ENCODE results near the gene CASTOR1. TPM values are rescaled to one million over a fixed set of nuclear protein-coding genes. Genes with fewer than 3 reads are reported as not detected.

CASTOR1 gene
- total and polyA plus RNA-seq, 2 donors (not counting 3 experiments of a cell fraction or from before 2014, with no cell fraction given): 8.1 to 26.8 TPM

DNA sequence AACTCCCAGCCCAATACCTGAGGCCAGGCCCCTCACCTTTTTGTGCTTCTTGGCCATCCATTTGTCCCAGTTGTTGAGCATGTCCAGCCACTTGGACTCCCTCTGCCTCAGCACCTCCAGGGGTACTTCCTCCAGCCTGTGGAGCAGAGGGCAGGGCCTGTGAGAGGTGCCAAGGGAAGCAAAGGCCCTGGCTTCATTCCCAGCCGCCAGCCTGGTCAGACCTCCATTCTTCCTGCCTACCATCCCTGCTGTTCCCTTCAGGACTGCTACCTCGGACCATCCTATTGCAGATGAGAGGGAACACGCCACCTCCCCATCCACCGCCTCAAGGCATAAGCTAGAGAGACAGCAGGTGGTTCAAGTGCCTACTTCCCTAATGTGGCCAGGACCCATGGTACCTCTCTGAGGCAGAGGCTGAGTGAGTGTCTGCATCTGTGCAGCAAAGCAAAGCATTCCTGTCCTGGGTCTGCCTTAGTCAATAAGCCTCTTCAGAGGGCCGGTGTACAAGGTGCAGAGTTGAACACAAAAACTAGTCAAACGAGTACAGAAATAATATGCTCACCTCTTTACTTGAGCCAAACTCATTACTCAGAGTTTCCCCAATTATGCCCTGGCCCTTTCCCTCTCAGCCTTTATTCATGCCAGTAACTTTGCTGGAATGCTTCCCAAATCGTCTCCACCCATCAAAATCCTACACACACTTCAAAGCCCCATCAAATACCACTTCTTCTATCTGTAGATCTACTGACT lies 15.4 kb upstream of the CASTOR1 start:
- Histone ChIP-seq H3K9me1 (replicated peaks; ENCODE audit: control insufficient read depth, extremely low read depth, insufficient read depth, low read length) (no peaks in the 10 kb centered on the region), H3K4me1 (ENCODE audit: control insufficient read depth, extremely low read depth, insufficient read depth, low read length) (peaks cover 36% of the 10 kb centered on the region), H3K9ac (replicated peaks; ENCODE audit: extremely low read depth, insufficient read depth, low read length) (no peak overlapping the region), H4K20me1 (replicated peaks; ENCODE audit: control insufficient read depth, extremely low read depth, insufficient read depth, low read length) (no peaks in the 10 kb centered on the region), H3K27me3 (ENCODE audit: control insufficient read depth in 2 of 2, insufficient read depth in 2 of 2, low read length in 2 of 2) (no peaks in the 10 kb centered on the region), H3K4me3 (replicated peaks in 1 of 3; ENCODE audit: insufficient read depth in 1 of 3, low read depth in 1 of 3, low read length in 3 of 3) (no peak overlapping the region), H3K79me2 (ENCODE audit: control insufficient read depth, insufficient read depth, low read length) (no peaks in the 10 kb centered on the region), H3K36me3 (ENCODE audit: control insufficient read depth in 2 of 2, extremely low read depth in 1 of 2, insufficient read depth in 2 of 2, low read length in 2 of 2) (no peaks in the 10 kb centered on the region), H3K27ac (ENCODE audit: insufficient read depth, low read depth, low read length) (no peak overlapping the region), H2AFZ (ENCODE audit: low read depth, low read length) (no peak overlapping the region), H3K9me3 (replicated peaks; ENCODE audit: control insufficient read depth, insufficient read depth, low read length) (no peaks in the 10 kb centered on the region), H3K4me2 (ENCODE audit: insufficient read depth, low read length) (peak overlapping the region; percentile 56)
- BruUV-seq (replicated peaks): no TSS peak
- ChIA-PET CTCF (interaction anchor here (1.0 to 6.2 kb wide), 4 partner anchors 15 to 83 kb away, joined by 3 to 39 read pairs (median 10); partner anchors contain the start of genes CASTOR1, RNF215 and TBC1D10A), POLR2A (interaction anchor here (1.1 kb wide), 1 partner anchor 14 kb away, joined by 4 read pairs; no protein-coding TSS in a partner anchor)
- DNase-seq (ENCODE audit: low read depth, low spot score): peak; percentile 36
- dilution Hi-C loops (cut with MboI; ENCODE audit: extremely low pct_ligation_motif_present, low sequenced_read_pairs): no loop called here
- TF ChIP-seq GATA2 (IDR thresholded peaks at IDR 0.05; ENCODE audit: insufficient read depth, insufficient read length, low read depth, low read length) (no peak), FOS (IDR thresholded peaks at IDR 0.05; ENCODE audit: borderline replicate concordance, insufficient read depth, low read length) (no peak), JUN (IDR thresholded peaks at IDR 0.05; ENCODE audit: borderline replicate concordance, insufficient read depth, insufficient read length, low read depth) (no peak), POLR2AphosphoS5 (IDR thresholded peaks at IDR 0.05; ENCODE audit: insufficient read depth, low read depth, low read length) (no peak), MYC (IDR thresholded peaks at IDR 0.05; ENCODE audit: low read depth, low read length) (no peak), POLR2A (IDR thresholded peaks at IDR 0.05; ENCODE audit: low read depth, low read length) (no peak), EZH2 (IDR thresholded peaks at IDR 0.05; ENCODE audit: borderline replicate concordance, low read depth, low read length, severe bottlenecking) (no peak)
- TF ChIP-seq, protein P1, sequence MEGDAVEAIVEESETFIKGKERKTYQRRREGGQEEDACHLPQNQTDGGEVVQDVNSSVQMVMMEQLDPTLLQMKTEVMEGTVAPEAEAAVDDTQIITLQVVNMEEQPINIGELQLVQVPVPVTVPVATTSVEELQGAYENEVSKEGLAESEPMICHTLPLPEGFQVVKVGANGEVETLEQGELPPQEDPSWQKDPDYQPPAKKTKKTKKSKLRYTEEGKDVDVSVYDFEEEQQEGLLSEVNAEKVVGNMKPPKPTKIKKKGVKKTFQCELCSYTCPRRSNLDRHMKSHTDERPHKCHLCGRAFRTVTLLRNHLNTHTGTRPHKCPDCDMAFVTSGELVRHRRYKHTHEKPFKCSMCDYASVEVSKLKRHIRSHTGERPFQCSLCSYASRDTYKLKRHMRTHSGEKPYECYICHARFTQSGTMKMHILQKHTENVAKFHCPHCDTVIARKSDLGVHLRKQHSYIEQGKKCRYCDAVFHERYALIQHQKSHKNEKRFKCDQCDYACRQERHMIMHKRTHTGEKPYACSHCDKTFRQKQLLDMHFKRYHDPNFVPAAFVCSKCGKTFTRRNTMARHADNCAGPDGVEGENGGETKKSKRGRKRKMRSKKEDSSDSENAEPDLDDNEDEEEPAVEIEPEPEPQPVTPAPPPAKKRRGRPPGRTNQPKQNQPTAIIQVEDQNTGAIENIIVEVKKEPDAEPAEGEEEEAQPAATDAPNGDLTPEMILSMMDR (IDR thresholded peaks at IDR 0.05; ENCODE audit: extremely low read depth in 1 of 2, insufficient read depth in 1 of 2, low read depth in 1 of 2, low read length in 2 of 2): no peak
- TF ChIP-seq, protein P2, sequence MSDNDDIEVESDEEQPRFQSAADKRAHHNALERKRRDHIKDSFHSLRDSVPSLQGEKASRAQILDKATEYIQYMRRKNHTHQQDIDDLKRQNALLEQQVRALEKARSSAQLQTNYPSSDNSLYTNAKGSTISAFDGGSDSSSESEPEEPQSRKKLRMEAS (IDR thresholded peaks at IDR 0.05; ENCODE audit: insufficient read depth, insufficient read length): no peak
- intact Hi-C loops (cut with micrococcal nuclease): loop anchor here (1.0 kb wide), 1 partner anchor 13 kb away; no protein-coding TSS in a partner anchor
- FAIRE-seq: peak; percentile 69

All from endothelial cell of umbilical vein (primary cell).